ENCODE data around the gene NBL1.

Gene NBL1

GRCh38 chr1:19688041-19688842, 44.1 kb downstream of the NBL1 start:
- ChIA-PET CTCF (interaction anchor here (0.7 to 2.3 kb wide), 2 partner anchors 8 to 26 kb away, joined by 3 to 15 read pairs; no protein-coding TSS in a partner anchor), POLR2A (no interaction called here)
- no peaks in the 10 kb centered on the region for H3K36me3 ChIP-seq (ENCODE audit: control insufficient read depth in 2 of 2, insufficient read depth in 1 of 2, low read length in 2 of 2)
- H3K27ac ChIP-seq (ENCODE audit: extremely low read depth, low read depth, low read length), result no peak overlapping the region
- no peaks in the 10 kb centered on the region for H3K9me3 ChIP-seq (ENCODE audit: control insufficient read depth, insufficient read depth, low read depth, low read length)
- TF ChIP-seq ZNF76 (tag by site-specific recombination; IDR thresholded peaks at IDR 0.05; ENCODE audit: borderline replicate concordance, low read depth), result no peak
- TF ChIP-seq HOXA7 (CRISPR knock-in tag; IDR thresholded peaks at IDR 0.05; ENCODE audit: borderline replicate concordance), result no peak
- no peak for TF ChIP-seq TRIM28 (IDR thresholded peaks at IDR 0.05; ENCODE audit: borderline replicate concordance, low read length)
- no peak for TF ChIP-seq ZNF138 (tag by site-specific recombination; IDR thresholded peaks at IDR 0.05; ENCODE audit: borderline replicate concordance)
- TF ChIP-seq ZNF555 (tag by site-specific recombination; conservative IDR thresholded peaks at IDR 0.05), result no peak
- H3K4me1 ChIP-seq (ENCODE audit: control insufficient read depth, insufficient read depth, low read length), result no peaks in the 10 kb centered on the region
- no peak overlapping the region for H3K4me3 ChIP-seq (ENCODE audit: low read depth, low read length)

GRCh38 chr1:19689085-19689757, 45.1 kb downstream of the NBL1 start:
- Histone ChIP-seq H3K36me3 (ENCODE audit: control insufficient read depth in 2 of 2, insufficient read depth in 1 of 2, low read length in 2 of 2) (no peaks in the 10 kb centered on the region), H3K4me3 (ENCODE audit: low read depth, low read length) (no peak overlapping the region), H3K4me1 (ENCODE audit: control insufficient read depth, insufficient read depth, low read length) (no peaks in the 10 kb centered on the region), H3K9me3 (ENCODE audit: control insufficient read depth, insufficient read depth, low read depth, low read length) (no peaks in the 10 kb centered on the region), H3K27ac (ENCODE audit: extremely low read depth, low read depth, low read length) (no peak overlapping the region)
- CTCF ChIA-PET, result interaction anchor here (2.3 kb wide), 1 partner anchor 27 kb away, joined by 15 read pairs; no protein-coding TSS in a partner anchor
- POLR2A ChIA-PET, result no interaction called here
- TF ChIP-seq ZNF768 (tag by site-specific recombination; IDR thresholded peaks at IDR 0.05) (0 out of 2 replicates have a peak, but pooled peaks have one; percentile 58), ZNF571 (tag by site-specific recombination; IDR thresholded peaks at IDR 0.05) (no peak)

DNA sequence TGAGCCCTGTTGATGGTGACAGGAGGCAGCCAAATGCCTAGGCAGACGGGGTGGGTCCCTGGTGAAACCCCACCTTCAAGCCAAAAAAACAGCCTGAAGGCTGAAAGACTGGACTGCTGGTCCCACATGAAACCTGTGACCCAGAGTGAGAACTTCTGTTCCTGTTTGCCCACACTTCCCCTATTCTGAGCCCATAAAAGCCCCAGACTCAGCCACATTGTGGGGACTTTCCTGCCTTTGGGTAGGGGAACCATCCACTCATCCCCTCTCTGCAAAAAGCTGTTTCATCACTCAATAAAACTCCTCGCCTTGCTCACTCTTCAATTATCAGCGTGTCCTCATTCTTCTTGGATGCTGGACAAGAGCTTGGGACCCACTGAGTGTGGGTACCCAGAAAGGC, 45.7 kb downstream of the NBL1 start:
- ChIA-PET POLR2A (no interaction called here), CTCF (interaction anchor here (2.3 kb wide), 1 partner anchor 28 kb away, joined by 15 read pairs; no protein-coding TSS in a partner anchor)
- peak; percentile 63 for TF ChIP-seq SETDB1 (IDR thresholded peaks at IDR 0.05; ENCODE audit: insufficient read length, low read length)
- no peak for TF ChIP-seq ZSCAN23 (tag by site-specific recombination; IDR thresholded peaks at IDR 0.05)
- 0 out of 2 replicates have a peak, but pooled peaks have one; percentile 15 for TF ChIP-seq ZNF10 (tag by site-specific recombination; IDR thresholded peaks at IDR 0.05)
- Histone ChIP-seq H3K4me1 (ENCODE audit: control insufficient read depth, insufficient read depth, low read length) (no peaks in the 10 kb centered on the region), H3K4me3 (ENCODE audit: low read depth, low read length) (no peak overlapping the region), H3K27ac (ENCODE audit: extremely low read depth, low read depth, low read length) (no peak overlapping the region), H3K9me3 (ENCODE audit: control insufficient read depth, insufficient read depth, low read depth, low read length) (no peaks in the 10 kb centered on the region), H3K36me3 (ENCODE audit: control insufficient read depth in 2 of 2, insufficient read depth in 1 of 2, low read length in 2 of 2) (no peaks in the 10 kb centered on the region)

DNA sequence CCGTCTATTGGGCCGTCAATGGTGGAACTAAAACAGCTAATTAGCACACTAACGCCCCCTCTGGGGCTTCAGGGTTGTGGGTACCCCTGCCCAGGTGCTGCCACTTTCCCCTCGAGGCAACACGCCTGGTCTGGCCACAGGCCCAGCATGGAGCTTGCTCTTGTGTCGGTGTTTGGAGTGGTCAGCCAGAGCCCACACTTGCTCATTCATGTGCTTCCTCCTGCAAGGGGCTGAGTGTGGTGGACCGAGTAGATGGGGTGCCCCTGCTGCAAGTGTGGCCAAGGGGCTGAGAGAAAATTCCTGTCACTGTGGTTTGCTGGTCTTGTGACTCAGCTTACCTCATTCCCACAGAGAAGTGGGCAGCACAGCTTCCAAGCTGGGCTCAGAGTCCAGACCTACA, 46.2 kb downstream of the NBL1 start:
- Histone ChIP-seq H3K4me1 (ENCODE audit: control insufficient read depth, insufficient read depth, low read length) (no peaks in the 10 kb centered on the region), H3K36me3 (ENCODE audit: control insufficient read depth in 2 of 2, insufficient read depth in 1 of 2, low read length in 2 of 2) (no peaks in the 10 kb centered on the region), H3K27ac (ENCODE audit: extremely low read depth, low read depth, low read length) (no peak overlapping the region), H3K9me3 (ENCODE audit: control insufficient read depth, insufficient read depth, low read depth, low read length) (no peaks in the 10 kb centered on the region), H3K4me3 (ENCODE audit: low read depth, low read length) (no peak overlapping the region)
- ChIA-PET CTCF (interaction anchor here (2.3 kb wide), 1 partner anchor 28 kb away, joined by 15 read pairs; no protein-coding TSS in a partner anchor), POLR2A (no interaction called here)
- TF ChIP-seq ZNF510 (tag by site-specific recombination; IDR thresholded peaks at IDR 0.05; ENCODE audit: insufficient replicate concordance) (no peak), MYNN (tag by site-specific recombination; IDR thresholded peaks at IDR 0.05; ENCODE audit: borderline replicate concordance) (no peak), ZNF555 (tag by site-specific recombination; conservative IDR thresholded peaks at IDR 0.05) (no peak), ZNF239 (tag by site-specific recombination; IDR thresholded peaks at IDR 0.05) (no peak), ZXDB (tag by site-specific recombination; IDR thresholded peaks at IDR 0.05) (no peak), ZNF521 (tag by site-specific recombination; IDR thresholded peaks at IDR 0.05) (no peak), ZNF266 (tag by site-specific recombination; IDR thresholded peaks at IDR 0.05; ENCODE audit: low read depth) (no peak), ZBTB17 (tag by site-specific recombination; IDR thresholded peaks at IDR 0.05) (no peak)
- TF ChIP-seq, protein P1, sequence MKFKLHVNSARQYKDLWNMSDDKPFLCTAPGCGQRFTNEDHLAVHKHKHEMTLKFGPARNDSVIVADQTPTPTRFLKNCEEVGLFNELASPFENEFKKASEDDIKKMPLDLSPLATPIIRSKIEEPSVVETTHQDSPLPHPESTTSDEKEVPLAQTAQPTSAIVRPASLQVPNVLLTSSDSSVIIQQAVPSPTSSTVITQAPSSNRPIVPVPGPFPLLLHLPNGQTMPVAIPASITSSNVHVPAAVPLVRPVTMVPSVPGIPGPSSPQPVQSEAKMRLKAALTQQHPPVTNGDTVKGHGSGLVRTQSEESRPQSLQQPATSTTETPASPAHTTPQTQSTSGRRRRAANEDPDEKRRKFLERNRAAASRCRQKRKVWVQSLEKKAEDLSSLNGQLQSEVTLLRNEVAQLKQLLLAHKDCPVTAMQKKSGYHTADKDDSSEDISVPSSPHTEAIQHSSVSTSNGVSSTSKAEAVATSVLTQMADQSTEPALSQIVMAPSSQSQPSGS (tag by site-specific recombination; IDR thresholded peaks at IDR 0.05; ENCODE audit: low read depth), result no peak
- TF ChIP-seq, protein P2, sequence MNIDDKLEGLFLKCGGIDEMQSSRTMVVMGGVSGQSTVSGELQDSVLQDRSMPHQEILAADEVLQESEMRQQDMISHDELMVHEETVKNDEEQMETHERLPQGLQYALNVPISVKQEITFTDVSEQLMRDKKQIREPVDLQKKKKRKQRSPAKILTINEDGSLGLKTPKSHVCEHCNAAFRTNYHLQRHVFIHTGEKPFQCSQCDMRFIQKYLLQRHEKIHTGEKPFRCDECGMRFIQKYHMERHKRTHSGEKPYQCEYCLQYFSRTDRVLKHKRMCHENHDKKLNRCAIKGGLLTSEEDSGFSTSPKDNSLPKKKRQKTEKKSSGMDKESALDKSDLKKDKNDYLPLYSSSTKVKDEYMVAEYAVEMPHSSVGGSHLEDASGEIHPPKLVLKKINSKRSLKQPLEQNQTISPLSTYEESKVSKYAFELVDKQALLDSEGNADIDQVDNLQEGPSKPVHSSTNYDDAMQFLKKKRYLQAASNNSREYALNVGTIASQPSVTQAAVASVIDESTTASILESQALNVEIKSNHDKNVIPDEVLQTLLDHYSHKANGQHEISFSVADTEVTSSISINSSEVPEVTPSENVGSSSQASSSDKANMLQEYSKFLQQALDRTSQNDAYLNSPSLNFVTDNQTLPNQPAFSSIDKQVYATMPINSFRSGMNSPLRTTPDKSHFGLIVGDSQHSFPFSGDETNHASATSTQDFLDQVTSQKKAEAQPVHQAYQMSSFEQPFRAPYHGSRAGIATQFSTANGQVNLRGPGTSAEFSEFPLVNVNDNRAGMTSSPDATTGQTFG (tag by site-specific recombination; IDR thresholded peaks at IDR 0.05; ENCODE audit: borderline replicate concordance), result no peak
- TF ChIP-seq, protein P3, sequence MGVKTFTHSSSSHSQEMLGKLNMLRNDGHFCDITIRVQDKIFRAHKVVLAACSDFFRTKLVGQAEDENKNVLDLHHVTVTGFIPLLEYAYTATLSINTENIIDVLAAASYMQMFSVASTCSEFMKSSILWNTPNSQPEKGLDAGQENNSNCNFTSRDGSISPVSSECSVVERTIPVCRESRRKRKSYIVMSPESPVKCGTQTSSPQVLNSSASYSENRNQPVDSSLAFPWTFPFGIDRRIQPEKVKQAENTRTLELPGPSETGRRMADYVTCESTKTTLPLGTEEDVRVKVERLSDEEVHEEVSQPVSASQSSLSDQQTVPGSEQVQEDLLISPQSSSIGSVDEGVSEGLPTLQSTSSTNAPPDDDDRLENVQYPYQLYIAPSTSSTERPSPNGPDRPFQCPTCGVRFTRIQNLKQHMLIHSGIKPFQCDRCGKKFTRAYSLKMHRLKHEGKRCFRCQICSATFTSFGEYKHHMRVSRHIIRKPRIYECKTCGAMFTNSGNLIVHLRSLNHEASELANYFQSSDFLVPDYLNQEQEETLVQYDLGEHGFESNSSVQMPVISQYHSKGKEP (tag by site-specific recombination; IDR thresholded peaks at IDR 0.05), result no peak

All from HEK293 (cell line).